IPS-20b (cell line): ENCODE measurements around the gene IGSF5.
A peak's percentile ranks its signal among the peaks of the same experiment; 100 is the strongest.
"Not testable (repeated sequence)": the region's sequence is repeated elsewhere in the genome, so short reads cannot be mapped to it uniquely, and the experiment has no call there.

Experiments
- H3K27ac ChIP-seq: one replicate; pipeline ENCODE4 v1.5.1; 2013; ENCODE audit warnings: low read length
- H3K27me3 ChIP-seq: 2 replicates; pipeline ENCODE4 v1.6.1; 2013; ENCODE audit warnings: mild to moderate bottlenecking, low read length, inconsistent platforms; ENCODE audit not compliant: insufficient read depth
- H3K36me3 ChIP-seq: 2 replicates; pipeline ENCODE4 v1.6.1; 2013; ENCODE audit warnings: low read depth, mild to moderate bottlenecking, inconsistent platforms, low read length, moderate library complexity; ENCODE audit not compliant: insufficient read depth
- H3K4me1 ChIP-seq: 2 replicates; pipeline ENCODE4 v1.6.1; 2013; ENCODE audit warnings: mild to moderate bottlenecking, control low read depth, inconsistent platforms, low read length, moderate library complexity; ENCODE audit not compliant: insufficient read depth
- H3K4me3 ChIP-seq: 2 replicates; pipeline ENCODE4 v1.5.1; 2013; ENCODE audit warnings: mild to moderate bottlenecking, low read length, inconsistent platforms
- H3K9ac ChIP-seq: 2 replicates; pipeline ENCODE4 v1.6.1; 2013; ENCODE audit warnings: low read depth, mild to moderate bottlenecking, inconsistent platforms, low read length, moderate library complexity
- H3K9me3 ChIP-seq: 2 replicates; pipeline ENCODE4 v1.6.1; 2013; ENCODE audit warnings: mild to moderate bottlenecking, low read depth, low read length, inconsistent platforms; ENCODE audit not compliant: insufficient read depth

The IGSF5 gene

GRCh38 chr21:39744883-39745282 lies at the start of gene IGSF5:
IGSF5 (plus strand) TSS chr21:39745183; CDS start chr21:39745510, 327 bp downstream.
- H3K27ac ChIP-seq, H3K27me3 ChIP-seq, H3K4me3 ChIP-seq, H3K9ac ChIP-seq, H3K9me3 ChIP-seq, H3K4me1 ChIP-seq, H3K36me3 ChIP-seq: not testable (repeated sequence)

GRCh38 chr21:39696196-39696595 lies 48.8 kb upstream of the IGSF5 start:
- no peak overlapping the region for H3K9ac ChIP-seq
- H3K4me3 ChIP-seq = no peak overlapping the region
- H3K27ac ChIP-seq = no peak overlapping the region
- H3K36me3 ChIP-seq = no peaks in the 10 kb centered on the region
- H3K9me3 ChIP-seq = no peaks in the 10 kb centered on the region
- H3K4me1 ChIP-seq = peaks cover 9% of the 10 kb centered on the region; the same call in 1 of the 2 replicates
- no peaks in the 10 kb centered on the region for H3K27me3 ChIP-seq

- Histone ChIP-seq H3K36me3 (no peaks in the 10 kb centered on the region), H3K9me3 (no peaks in the 10 kb centered on the region), H3K9ac (no peak overlapping the region), H3K27ac (no peak overlapping the region), H3K4me1 (peaks cover 9% of the 10 kb centered on the region; the same call in 1 of the 2 replicates), H3K4me3 (no peak overlapping the region), H3K27me3 (no peaks in the 10 kb centered on the region)
These were observed 48.4 kb upstream of the IGSF5 start for GRCh38 chr21:39696618-39697017.

GRCh38 chr21:39700318-39700717 lies 44.7 kb upstream of the IGSF5 start:
- Histone ChIP-seq H3K27me3 (no peaks in the 10 kb centered on the region), H3K4me1 (peaks cover 6% of the 10 kb centered on the region; the same call in 1 of the 2 replicates), H3K27ac (no peak overlapping the region), H3K36me3 (no peaks in the 10 kb centered on the region), H3K4me3 (no peak overlapping the region), H3K9ac (no peak overlapping the region), H3K9me3 (peaks cover 11% of the 10 kb centered on the region; the same call in 1 of the 2 replicates)

- peaks cover 20% of the 10 kb centered on the region for H3K4me1 ChIP-seq
These were observed 41.4 kb upstream of the IGSF5 start for GRCh38 chr21:39703578-39703977.

GRCh38 chr21:39705849-39706248 lies 39.1 kb upstream of the IGSF5 start:
- Histone ChIP-seq H3K27ac (no peak overlapping the region), H3K27me3 (no peaks in the 10 kb centered on the region), H3K9ac (no peak overlapping the region), H3K36me3 (no peaks in the 10 kb centered on the region), H3K4me3 (no peak overlapping the region), H3K9me3 (peaks cover 11% of the 10 kb centered on the region; the same call in 1 of the 2 replicates), H3K4me1 (peaks cover 24% of the 10 kb centered on the region)

More at GRCh38 chr21:39703578-39703977, 41.4 kb upstream of the IGSF5 start:
- Histone ChIP-seq H3K9ac (no peak overlapping the region), H3K36me3 (no peaks in the 10 kb centered on the region), H3K27ac (no peak overlapping the region), H3K4me3 (no peak overlapping the region), H3K9me3 (peaks cover 11% of the 10 kb centered on the region; the same call in 1 of the 2 replicates), H3K27me3 (no peaks in the 10 kb centered on the region)

- no peaks in the 10 kb centered on the region for H3K36me3 ChIP-seq
- H3K4me1 ChIP-seq = peaks cover 24% of the 10 kb centered on the region
- peaks cover 11% of the 10 kb centered on the region; the same call in 1 of the 2 replicates for H3K9me3 ChIP-seq
- H3K27me3 ChIP-seq = no peaks in the 10 kb centered on the region
- H3K9ac ChIP-seq = peak overlapping the region; percentile 35; the same call in 1 of the 2 replicates
- H3K27ac ChIP-seq = peak overlapping the region; percentile 90
- peak overlapping the region; percentile 45; the same call in 1 of the 2 replicates for H3K4me3 ChIP-seq
These were observed 37.7 kb upstream of the IGSF5 start for GRCh38 chr21:39707316-39707715.

- Histone ChIP-seq H3K4me1 (peaks cover 20% of the 10 kb centered on the region), H3K4me3 (no peak overlapping the region), H3K27ac (no peak overlapping the region), H3K9ac (no peak overlapping the region), H3K27me3 (no peaks in the 10 kb centered on the region), H3K9me3 (no peaks in the 10 kb centered on the region; the same call in 1 of the 2 replicates), H3K36me3 (no peaks in the 10 kb centered on the region)
These were observed 34.1 kb upstream of the IGSF5 start for GRCh38 chr21:39710866-39711265.

GRCh38 chr21:39712273-39712672 lies 32.7 kb upstream of the IGSF5 start:
- no peaks in the 10 kb centered on the region for H3K27me3 ChIP-seq
- no peak overlapping the region for H3K4me3 ChIP-seq
- H3K9ac ChIP-seq = no peak overlapping the region
- H3K27ac ChIP-seq = no peak overlapping the region
- no peaks in the 10 kb centered on the region for H3K36me3 ChIP-seq
- peaks cover 13% of the 10 kb centered on the region for H3K4me1 ChIP-seq
- H3K9me3 ChIP-seq = no peaks in the 10 kb centered on the region

GRCh38 chr21:39712976-39713375 lies 32.0 kb upstream of the IGSF5 start:
- Histone ChIP-seq H3K9me3 (no peaks in the 10 kb centered on the region), H3K9ac (no peak overlapping the region), H3K4me3 (no peak overlapping the region), H3K4me1 (peaks cover 6% of the 10 kb centered on the region; the same call in 1 of the 2 replicates), H3K27me3 (no peaks in the 10 kb centered on the region), H3K36me3 (no peaks in the 10 kb centered on the region), H3K27ac (no peak overlapping the region)

- Histone ChIP-seq H3K27ac (no peak overlapping the region), H3K9ac (no peak overlapping the region), H3K27me3 (no peaks in the 10 kb centered on the region), H3K9me3 (no peaks in the 10 kb centered on the region), H3K36me3 (no peaks in the 10 kb centered on the region), H3K4me1 (peaks cover 4% of the 10 kb centered on the region; the same call in 1 of the 2 replicates), H3K4me3 (no peak overlapping the region)
These were observed 31.1 kb upstream of the IGSF5 start for GRCh38 chr21:39713905-39714304.

GRCh38 chr21:39714331-39714730 lies 30.7 kb upstream of the IGSF5 start:
- H3K9me3 ChIP-seq = no peaks in the 10 kb centered on the region
- no peak overlapping the region for H3K27ac ChIP-seq
- H3K4me3 ChIP-seq = no peak overlapping the region
- no peaks in the 10 kb centered on the region for H3K36me3 ChIP-seq
- no peaks in the 10 kb centered on the region for H3K4me1 ChIP-seq
- H3K27me3 ChIP-seq = no peaks in the 10 kb centered on the region
- no peak overlapping the region for H3K9ac ChIP-seq
